ENCODE results near the gene HSD17B4. TPM values are rescaled to one million over a fixed set of nuclear protein-coding genes. Genes with fewer than 3 reads are reported as not detected.

Gene HSD17B4
- total and polyA plus RNA-seq, 9 donors: 54.6 to 208 (median 129) TPM

GRCh38 chr5:119541716-119542115, 89.4 kb downstream of the HSD17B4 start:
- Histone ChIP-seq H3K4me1 (ENCODE audit: insufficient read depth) (no peaks in the 10 kb centered on the region), H3K4me3 (no peak overlapping the region), H3K9me3 (no peaks in the 10 kb centered on the region), H3K27ac (no peak overlapping the region), H3K36me3 (no peaks in the 10 kb centered on the region), H3K27me3 (no peaks in the 10 kb centered on the region)
- DNase-seq: no peak
- 75 to 88% (median 82%) methylated on average over 1 of the region's 1 CpG for WGBS, 3 donors
- intact Hi-C loops (cut with DNase I): no loop called here
- TF ChIP-seq, protein P1, sequence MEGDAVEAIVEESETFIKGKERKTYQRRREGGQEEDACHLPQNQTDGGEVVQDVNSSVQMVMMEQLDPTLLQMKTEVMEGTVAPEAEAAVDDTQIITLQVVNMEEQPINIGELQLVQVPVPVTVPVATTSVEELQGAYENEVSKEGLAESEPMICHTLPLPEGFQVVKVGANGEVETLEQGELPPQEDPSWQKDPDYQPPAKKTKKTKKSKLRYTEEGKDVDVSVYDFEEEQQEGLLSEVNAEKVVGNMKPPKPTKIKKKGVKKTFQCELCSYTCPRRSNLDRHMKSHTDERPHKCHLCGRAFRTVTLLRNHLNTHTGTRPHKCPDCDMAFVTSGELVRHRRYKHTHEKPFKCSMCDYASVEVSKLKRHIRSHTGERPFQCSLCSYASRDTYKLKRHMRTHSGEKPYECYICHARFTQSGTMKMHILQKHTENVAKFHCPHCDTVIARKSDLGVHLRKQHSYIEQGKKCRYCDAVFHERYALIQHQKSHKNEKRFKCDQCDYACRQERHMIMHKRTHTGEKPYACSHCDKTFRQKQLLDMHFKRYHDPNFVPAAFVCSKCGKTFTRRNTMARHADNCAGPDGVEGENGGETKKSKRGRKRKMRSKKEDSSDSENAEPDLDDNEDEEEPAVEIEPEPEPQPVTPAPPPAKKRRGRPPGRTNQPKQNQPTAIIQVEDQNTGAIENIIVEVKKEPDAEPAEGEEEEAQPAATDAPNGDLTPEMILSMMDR (IDR thresholded peaks at IDR 0.05): no peak
- TF ChIP-seq EP300 (IDR thresholded peaks at IDR 0.05) (no peak), POLR2A (IDR thresholded peaks at IDR 0.05) (no peak)

DNA sequence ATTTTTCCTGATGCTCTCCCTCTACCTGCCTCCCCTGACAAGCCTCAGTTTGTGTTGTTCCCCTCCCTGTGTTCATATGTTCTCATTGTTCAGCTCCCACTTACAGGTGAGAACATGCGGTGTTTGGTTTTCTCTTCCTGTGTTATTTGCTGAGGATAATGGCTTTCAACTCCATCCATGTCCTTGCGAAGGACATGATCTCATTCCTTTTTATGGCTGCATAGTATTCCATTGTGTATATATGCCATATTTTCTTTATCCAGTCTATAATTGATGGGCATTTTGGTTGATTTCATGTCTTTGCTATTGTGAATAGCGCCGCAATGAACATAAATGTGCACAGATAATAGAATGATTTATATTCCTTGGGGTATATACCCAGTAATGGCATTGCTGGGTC, 99.5 kb downstream of the HSD17B4 start:
- H3K36me3 ChIP-seq: no peaks in the 10 kb centered on the region
- H3K4me1 ChIP-seq (ENCODE audit: insufficient read depth): no peaks in the 10 kb centered on the region
- no peaks in the 10 kb centered on the region for H3K9me3 ChIP-seq
- TF ChIP-seq, protein P1 (IDR thresholded peaks at IDR 0.05): no peak
- TF ChIP-seq POLR2A (IDR thresholded peaks at IDR 0.05) (no peak), EP300 (IDR thresholded peaks at IDR 0.05) (no peak)
- H3K4me3 ChIP-seq: no peak overlapping the region
- no peak for DNase-seq
- intact Hi-C loops (cut with DNase I): no loop called here
- no peak overlapping the region for H3K27ac ChIP-seq
- WGBS, 3 donors: 70 to 95% (median 95%) methylated on average over 4 of the region's 4 CpGs
- no peaks in the 10 kb centered on the region for H3K27me3 ChIP-seq

DNA sequence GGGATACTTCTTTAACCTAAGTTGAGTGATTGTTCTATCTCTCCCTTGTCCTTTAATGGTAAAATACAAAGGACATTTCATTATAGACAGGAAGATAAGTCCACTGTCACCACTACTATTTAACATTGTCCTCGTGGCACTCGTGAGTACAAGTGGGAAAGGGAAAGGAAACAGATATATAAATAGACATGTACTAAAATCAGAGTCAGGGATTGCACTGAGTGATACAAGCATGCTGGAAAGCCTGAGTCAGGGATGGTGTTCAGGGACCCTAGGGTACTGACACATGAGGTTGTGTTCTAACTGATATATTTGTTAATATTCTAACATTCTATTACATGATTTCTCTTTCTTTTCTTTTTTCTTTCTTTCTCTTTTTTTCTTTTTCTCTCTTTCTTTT, 102.3 kb downstream of the HSD17B4 start:
- H3K4me3 ChIP-seq: no peak overlapping the region
- H3K27me3 ChIP-seq: no peaks in the 10 kb centered on the region
- H3K36me3 ChIP-seq: no peaks in the 10 kb centered on the region
- intact Hi-C loops (cut with DNase I): no loop called here
- no peaks in the 10 kb centered on the region for H3K4me1 ChIP-seq (ENCODE audit: insufficient read depth)
- no peak overlapping the region for H3K27ac ChIP-seq
- H3K9me3 ChIP-seq: no peaks in the 10 kb centered on the region
- WGBS, 3 donors: 78 to 86% (median 84%) methylated on average over 2 of the region's 2 CpGs
- DNase-seq: no peak
- TF ChIP-seq EP300 (IDR thresholded peaks at IDR 0.05) (no peak), POLR2A (IDR thresholded peaks at IDR 0.05) (no peak)
- TF ChIP-seq, protein P1 (IDR thresholded peaks at IDR 0.05): no peak

- no peaks in the 10 kb centered on the region for H3K4me1 ChIP-seq (ENCODE audit: insufficient read depth)
- no peaks in the 10 kb centered on the region for H3K9me3 ChIP-seq
- no peak for DNase-seq
- no peaks in the 10 kb centered on the region for H3K36me3 ChIP-seq
- intact Hi-C loops (cut with DNase I): no loop called here
- no peak for TF ChIP-seq EP300 (IDR thresholded peaks at IDR 0.05)
- TF ChIP-seq POLR2A (IDR thresholded peaks at IDR 0.05): no peak
- TF ChIP-seq, protein P1 (IDR thresholded peaks at IDR 0.05): no peak
- H3K27me3 ChIP-seq: no peaks in the 10 kb centered on the region
- no peak overlapping the region for H3K27ac ChIP-seq
- H3K4me3 ChIP-seq: no peak overlapping the region
These were observed 118.6 kb downstream of the HSD17B4 start for GRCh38 chr5:119570910-119571309.

- no peak overlapping the region for H3K27ac ChIP-seq
- H3K27me3 ChIP-seq: no peaks in the 10 kb centered on the region
- TF ChIP-seq POLR2A (IDR thresholded peaks at IDR 0.05): no peak
- TF ChIP-seq, protein P1 (IDR thresholded peaks at IDR 0.05): no peak
- TF ChIP-seq EP300 (IDR thresholded peaks at IDR 0.05): no peak
- no peak for DNase-seq
- no peaks in the 10 kb centered on the region for H3K4me1 ChIP-seq (ENCODE audit: insufficient read depth)
- H3K36me3 ChIP-seq: no peaks in the 10 kb centered on the region
- H3K4me3 ChIP-seq: no peak overlapping the region
- H3K9me3 ChIP-seq: no peaks in the 10 kb centered on the region
- 64 to 75% (median 72%) methylated on average over 3 of the region's 3 CpGs for WGBS, 3 donors
- intact Hi-C loops (cut with DNase I): no loop called here
These were observed 126.6 kb downstream of the HSD17B4 start for GRCh38 chr5:119578937-119579336.

All from ovary (tissue), 9 donors.